Measurements from ENCODE around the gene SBK3.

DNA sequence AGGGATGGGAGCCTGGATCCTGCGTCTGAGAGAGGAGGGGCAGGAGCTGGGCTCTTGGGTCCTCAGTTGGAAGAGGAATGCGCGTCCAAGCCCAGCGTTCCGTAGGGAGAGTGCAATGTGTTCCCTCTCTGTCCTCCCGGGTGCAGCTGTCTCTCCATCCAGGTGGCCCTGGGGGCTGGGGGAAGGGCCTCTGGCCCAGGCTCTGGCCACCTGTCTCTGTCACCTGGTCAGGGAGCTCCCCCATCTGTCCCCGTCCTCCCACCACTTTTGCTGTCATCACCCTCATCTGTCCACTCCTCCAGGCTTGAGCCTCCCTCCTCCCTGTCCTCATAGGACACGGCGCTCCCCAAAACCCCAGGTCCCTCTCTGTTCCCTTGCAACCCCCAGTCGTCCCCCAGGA lies 4.7 kb downstream of the SBK3 start:
- TF ChIP-seq, protein P1, sequence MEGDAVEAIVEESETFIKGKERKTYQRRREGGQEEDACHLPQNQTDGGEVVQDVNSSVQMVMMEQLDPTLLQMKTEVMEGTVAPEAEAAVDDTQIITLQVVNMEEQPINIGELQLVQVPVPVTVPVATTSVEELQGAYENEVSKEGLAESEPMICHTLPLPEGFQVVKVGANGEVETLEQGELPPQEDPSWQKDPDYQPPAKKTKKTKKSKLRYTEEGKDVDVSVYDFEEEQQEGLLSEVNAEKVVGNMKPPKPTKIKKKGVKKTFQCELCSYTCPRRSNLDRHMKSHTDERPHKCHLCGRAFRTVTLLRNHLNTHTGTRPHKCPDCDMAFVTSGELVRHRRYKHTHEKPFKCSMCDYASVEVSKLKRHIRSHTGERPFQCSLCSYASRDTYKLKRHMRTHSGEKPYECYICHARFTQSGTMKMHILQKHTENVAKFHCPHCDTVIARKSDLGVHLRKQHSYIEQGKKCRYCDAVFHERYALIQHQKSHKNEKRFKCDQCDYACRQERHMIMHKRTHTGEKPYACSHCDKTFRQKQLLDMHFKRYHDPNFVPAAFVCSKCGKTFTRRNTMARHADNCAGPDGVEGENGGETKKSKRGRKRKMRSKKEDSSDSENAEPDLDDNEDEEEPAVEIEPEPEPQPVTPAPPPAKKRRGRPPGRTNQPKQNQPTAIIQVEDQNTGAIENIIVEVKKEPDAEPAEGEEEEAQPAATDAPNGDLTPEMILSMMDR (IDR thresholded peaks at IDR 0.05) = no peak
- no peak for TF ChIP-seq POLR2AphosphoS5 (IDR thresholded peaks at IDR 0.05)
- no peak for TF ChIP-seq POLR2A (IDR thresholded peaks at IDR 0.05)
